ENCODE measurements around the gene DNASE2. TPM values are rescaled to one million over a fixed set of nuclear protein-coding genes. Genes with fewer than 3 reads are reported as not detected.
"Not testable (repeated sequence)": the region's sequence is repeated elsewhere in the genome, so short reads cannot be mapped to it uniquely, and the experiment has no call there.

DNASE2 gene
- 10 to 100 TPM; 12.0 to 14.0 (median 12.6) TPM for polyA plus RNA-seq (ENCODE audit: insufficient read length in 4 of 4)

- peak in 2 of 4 donors; percentile 57 to 74 for DNase-seq (ENCODE audit: low read depth in 4 of 4, low spot score in 3 of 4)
These were observed at the start of gene DNASE2 for GRCh38 chr19:12881172-12881808. DNASE2 (minus strand) TSS chr19:12881449; CDS start chr19:12881375, 74 bp downstream.

- DNase-seq (ENCODE audit: low read depth in 4 of 4, low spot score in 3 of 4) = no peak
These were observed 48.9 kb upstream of the DNASE2 start for GRCh38 chr19:12930002-12930645.

GRCh38 chr19:12924621-12925310, 43.5 kb upstream of the DNASE2 start:
- no peak for DNase-seq (ENCODE audit: low read depth in 4 of 4, low spot score in 3 of 4)

- DNase-seq (ENCODE audit: low read depth in 4 of 4, low spot score in 3 of 4) = no peak
These were observed 41.7 kb upstream of the DNASE2 start for GRCh38 chr19:12922959-12923358.

GRCh38 chr19:12921047-12921446, 39.8 kb upstream of the DNASE2 start:
- no peak for DNase-seq (ENCODE audit: low read depth in 4 of 4, low spot score in 3 of 4)

- no peak for DNase-seq (ENCODE audit: low read depth in 4 of 4, low spot score in 3 of 4)
These were observed 37.0 kb upstream of the DNASE2 start for GRCh38 chr19:12918253-12918652.

GRCh38 chr19:12915860-12916259, 34.6 kb upstream of the DNASE2 start:
- DNase-seq (ENCODE audit: low read depth in 4 of 4, low spot score in 3 of 4) = not testable (repeated sequence)

- DNase-seq (ENCODE audit: low read depth in 4 of 4, low spot score in 3 of 4) = no peak
These were observed 32.8 kb upstream of the DNASE2 start for GRCh38 chr19:12913851-12914690.

- no peak for DNase-seq (ENCODE audit: low read depth in 4 of 4, low spot score in 3 of 4)
These were observed 31.8 kb upstream of the DNASE2 start for GRCh38 chr19:12913011-12913561.

- no peak for DNase-seq (ENCODE audit: low read depth in 4 of 4, low spot score in 3 of 4)
These were observed 31.3 kb upstream of the DNASE2 start for GRCh38 chr19:12912571-12912970.

GRCh38 chr19:12907166-12907565, 25.9 kb upstream of the DNASE2 start:
- no peak for DNase-seq (ENCODE audit: low read depth in 4 of 4, low spot score in 3 of 4)

- no peak for DNase-seq (ENCODE audit: low read depth in 4 of 4, low spot score in 3 of 4)
These were observed 18.8 kb upstream of the DNASE2 start for GRCh38 chr19:12899891-12900518.

- DNase-seq (ENCODE audit: low read depth in 4 of 4, low spot score in 3 of 4) = no peak
These were observed 15.2 kb upstream of the DNASE2 start for GRCh38 chr19:12896460-12896859.

GRCh38 chr19:12893582-12893981, 12.3 kb upstream of the DNASE2 start:
- no peak for DNase-seq (ENCODE audit: low read depth in 4 of 4, low spot score in 3 of 4)

GRCh38 chr19:12891553-12892021, 10.3 kb upstream of the DNASE2 start:
- DNase-seq (ENCODE audit: low read depth in 4 of 4, low spot score in 3 of 4) = no peak

GRCh38 chr19:12890787-12891552, 9.7 kb upstream of the DNASE2 start, which contains the start of gene GCDH:
GCDH (plus strand) TSS chr19:12891160; CDS start chr19:12891305, 145 bp downstream.
- peak; percentile 92 to 97 (median 96) for DNase-seq (ENCODE audit: low read depth in 4 of 4, low spot score in 3 of 4)

GRCh38 chr19:12890299-12890786, 9.1 kb upstream of the DNASE2 start:
- DNase-seq (ENCODE audit: low read depth in 4 of 4, low spot score in 3 of 4) = not testable (repeated sequence)

GRCh38 chr19:12888006-12888603, 6.9 kb upstream of the DNASE2 start:
- DNase-seq (ENCODE audit: low read depth in 4 of 4, low spot score in 3 of 4) = no peak

All from left renal pelvis (tissue), 4 donors.